ENCODE measurements around the gene CHRNB2. TPM values are rescaled to one million over a fixed set of nuclear protein-coding genes. Genes with fewer than 3 reads are reported as not detected.

CHRNB2 gene
- total and polyA plus RNA-seq, 2 donors (not counting 3 experiments of a cell fraction or from before 2014, with no cell fraction given): not detected

DNA sequence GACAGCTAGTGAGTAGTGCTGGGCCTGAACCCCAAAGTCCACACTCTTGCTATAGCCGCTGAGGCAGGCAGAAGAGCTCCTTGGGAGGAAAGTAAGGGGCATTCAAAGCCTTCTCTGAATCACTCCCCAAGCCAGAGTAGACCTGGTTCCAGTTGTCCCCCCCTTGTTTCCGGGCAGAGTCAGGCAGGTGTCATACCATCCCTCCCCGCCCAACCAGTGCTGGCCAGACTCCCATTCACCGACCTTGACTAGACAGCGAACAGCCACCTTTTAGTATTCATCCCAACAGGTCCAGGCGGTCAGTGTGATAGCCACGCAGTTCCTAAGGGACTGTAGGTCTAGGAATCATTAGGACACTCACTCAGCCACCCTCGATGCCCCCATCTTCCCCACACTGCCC is 11.8 kb downstream of the CHRNB2 start:
- H3K36me3 ChIP-seq (ENCODE audit: control insufficient read depth in 2 of 2, extremely low read depth in 1 of 2, insufficient read depth in 2 of 2, low read length in 2 of 2): peaks cover 17 to 36% of the 10 kb centered on the region in 2 experiments
- TF ChIP-seq GATA2 (IDR thresholded peaks at IDR 0.05; ENCODE audit: insufficient read depth, insufficient read length, low read depth, low read length): no peak
- TF ChIP-seq EZH2 (IDR thresholded peaks at IDR 0.05; ENCODE audit: borderline replicate concordance, low read depth, low read length, severe bottlenecking): no peak
- TF ChIP-seq MYC (IDR thresholded peaks at IDR 0.05; ENCODE audit: low read depth, low read length): no peak
- TF ChIP-seq FOS (IDR thresholded peaks at IDR 0.05; ENCODE audit: borderline replicate concordance, insufficient read depth, low read length): no peak
- TF ChIP-seq, protein P1, sequence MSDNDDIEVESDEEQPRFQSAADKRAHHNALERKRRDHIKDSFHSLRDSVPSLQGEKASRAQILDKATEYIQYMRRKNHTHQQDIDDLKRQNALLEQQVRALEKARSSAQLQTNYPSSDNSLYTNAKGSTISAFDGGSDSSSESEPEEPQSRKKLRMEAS (IDR thresholded peaks at IDR 0.05; ENCODE audit: insufficient read depth, insufficient read length): no peak
- TF ChIP-seq POLR2AphosphoS5 (IDR thresholded peaks at IDR 0.05; ENCODE audit: insufficient read depth, low read depth, low read length): no peak
- no peak for TF ChIP-seq POLR2A (IDR thresholded peaks at IDR 0.05; ENCODE audit: low read depth, low read length)
- no peak for TF ChIP-seq JUN (IDR thresholded peaks at IDR 0.05; ENCODE audit: borderline replicate concordance, insufficient read depth, insufficient read length, low read depth)
- H3K79me2 ChIP-seq (ENCODE audit: control insufficient read depth, insufficient read depth, low read length): no peaks in the 10 kb centered on the region
- DNase-seq (ENCODE audit: low read depth, low spot score) (no peak), FAIRE-seq (no peak)
- POLR2A ChIA-PET: no interaction called here
- H3K9ac ChIP-seq (replicated peaks; ENCODE audit: extremely low read depth, insufficient read depth, low read length): no peak overlapping the region
- H3K9me1 ChIP-seq (replicated peaks; ENCODE audit: control insufficient read depth, extremely low read depth, insufficient read depth, low read length): no peaks in the 10 kb centered on the region
- H3K4me2 ChIP-seq (ENCODE audit: insufficient read depth, low read length): no peak overlapping the region
- no peaks in the 10 kb centered on the region for H3K27me3 ChIP-seq (ENCODE audit: control insufficient read depth in 2 of 2, insufficient read depth in 2 of 2, low read length in 2 of 2)
- no TSS peak for BruUV-seq (replicated peaks)
- no peak overlapping the region for H3K27ac ChIP-seq (ENCODE audit: insufficient read depth, low read depth, low read length)
- dilution Hi-C loops (cut with MboI; ENCODE audit: extremely low pct_ligation_motif_present, low sequenced_read_pairs): no loop called here
- no peak overlapping the region for H3K4me3 ChIP-seq (replicated peaks in 1 of 3; ENCODE audit: insufficient read depth in 1 of 3, low read depth in 1 of 3, low read length in 3 of 3)
- peaks cover 2% of the 10 kb centered on the region for H4K20me1 ChIP-seq (replicated peaks; ENCODE audit: control insufficient read depth, extremely low read depth, insufficient read depth, low read length)
- H2AFZ ChIP-seq (ENCODE audit: low read depth, low read length): no peak overlapping the region
- peaks cover 16% of the 10 kb centered on the region for H3K4me1 ChIP-seq (ENCODE audit: control insufficient read depth, extremely low read depth, insufficient read depth, low read length)
- intact Hi-C loops (cut with micrococcal nuclease): no loop called here
- CTCF ChIA-PET: interaction anchor here (0.6 to 1.6 kb wide), 4 partner anchors 20 to 424 kb away, joined by 4 to 7 read pairs (median 6); no protein-coding TSS in a partner anchor
- no peaks in the 10 kb centered on the region for H3K9me3 ChIP-seq (replicated peaks; ENCODE audit: control insufficient read depth, insufficient read depth, low read length)

GRCh38 chr1:154581766-154582165 is 14.2 kb downstream of the CHRNB2 start:
- DNase-seq (ENCODE audit: low read depth, low spot score) (no peak), FAIRE-seq (no peak)
- ChIA-PET CTCF (interaction anchor here (1.2 kb wide), 1 partner anchor 22 kb away, joined by 3 read pairs; no protein-coding TSS in a partner anchor), POLR2A (no interaction called here)
- Histone ChIP-seq H2AFZ (ENCODE audit: low read depth, low read length) (no peak overlapping the region), H3K9me3 (replicated peaks; ENCODE audit: control insufficient read depth, insufficient read depth, low read length) (no peaks in the 10 kb centered on the region), H3K4me1 (ENCODE audit: control insufficient read depth, extremely low read depth, insufficient read depth, low read length) (peaks cover 28% of the 10 kb centered on the region), H3K9ac (replicated peaks; ENCODE audit: extremely low read depth, insufficient read depth, low read length) (no peak overlapping the region), H3K36me3 (ENCODE audit: control insufficient read depth in 2 of 2, extremely low read depth in 1 of 2, insufficient read depth in 2 of 2, low read length in 2 of 2) (peaks cover 29 to 54% of the 10 kb centered on the region in 2 experiments), H3K27me3 (ENCODE audit: control insufficient read depth in 2 of 2, insufficient read depth in 2 of 2, low read length in 2 of 2) (no peaks in the 10 kb centered on the region), H3K4me3 (replicated peaks in 1 of 3; ENCODE audit: insufficient read depth in 1 of 3, low read depth in 1 of 3, low read length in 3 of 3) (no peak overlapping the region), H3K79me2 (ENCODE audit: control insufficient read depth, insufficient read depth, low read length) (no peaks in the 10 kb centered on the region), H3K4me2 (ENCODE audit: insufficient read depth, low read length) (no peak overlapping the region), H4K20me1 (replicated peaks; ENCODE audit: control insufficient read depth, extremely low read depth, insufficient read depth, low read length) (peaks cover 2% of the 10 kb centered on the region), H3K27ac (ENCODE audit: insufficient read depth, low read depth, low read length) (no peak overlapping the region), H3K9me1 (replicated peaks; ENCODE audit: control insufficient read depth, extremely low read depth, insufficient read depth, low read length) (no peaks in the 10 kb centered on the region)
- intact Hi-C loops (cut with micrococcal nuclease): no loop called here
- no peak for TF ChIP-seq CTCF (IDR thresholded peaks at IDR 0.05; ENCODE audit: extremely low read depth in 1 of 2, insufficient read depth in 1 of 2, low read depth in 1 of 2, low read length in 2 of 2)
- no peak for TF ChIP-seq POLR2AphosphoS5 (IDR thresholded peaks at IDR 0.05; ENCODE audit: insufficient read depth, low read depth, low read length)
- TF ChIP-seq GATA2 (IDR thresholded peaks at IDR 0.05; ENCODE audit: insufficient read depth, insufficient read length, low read depth, low read length): no peak
- TF ChIP-seq JUN (IDR thresholded peaks at IDR 0.05; ENCODE audit: borderline replicate concordance, insufficient read depth, insufficient read length, low read depth): no peak
- TF ChIP-seq POLR2A (IDR thresholded peaks at IDR 0.05; ENCODE audit: low read depth, low read length): no peak
- TF ChIP-seq EZH2 (IDR thresholded peaks at IDR 0.05; ENCODE audit: borderline replicate concordance, low read depth, low read length, severe bottlenecking): no peak
- TF ChIP-seq MYC (IDR thresholded peaks at IDR 0.05; ENCODE audit: low read depth, low read length): no peak
- no peak for TF ChIP-seq FOS (IDR thresholded peaks at IDR 0.05; ENCODE audit: borderline replicate concordance, insufficient read depth, low read length)
- TF ChIP-seq, protein P1 (IDR thresholded peaks at IDR 0.05; ENCODE audit: insufficient read depth, insufficient read length): no peak
- dilution Hi-C loops (cut with MboI; ENCODE audit: extremely low pct_ligation_motif_present, low sequenced_read_pairs): no loop called here
- BruUV-seq (replicated peaks): no TSS peak
